ENCODE results near the gene IRF1.

IRF1 gene

DNA sequence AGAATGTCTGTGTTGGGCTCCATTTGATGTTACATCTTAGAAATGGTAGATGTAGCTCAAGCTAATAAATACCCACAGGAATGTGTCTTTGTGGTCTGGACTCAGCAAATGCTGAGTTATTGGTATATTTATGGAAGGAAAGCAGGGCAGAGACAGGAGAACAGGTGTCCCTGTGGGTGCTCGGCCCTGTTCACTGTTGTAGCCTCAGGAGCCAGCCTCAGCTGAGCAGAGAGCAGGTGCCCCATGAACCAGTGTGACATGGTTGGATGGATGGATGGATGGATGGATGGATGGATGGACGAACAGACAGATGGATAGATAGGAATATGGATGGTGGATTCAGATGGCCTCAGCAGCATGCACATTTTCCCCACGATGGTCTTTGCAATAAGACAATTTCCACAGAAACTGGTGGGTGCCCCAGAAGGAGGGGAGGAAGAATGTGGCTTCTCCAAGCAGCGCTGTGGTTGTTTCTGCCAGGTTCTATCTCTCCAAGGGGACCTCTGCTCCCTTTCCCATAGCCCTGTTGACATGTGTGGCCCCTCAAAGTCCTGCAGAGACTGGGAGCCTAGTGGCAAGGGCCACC, 8.2 kb upstream of the IRF1 start:
- no peak for DNase-seq (ENCODE audit: low spot score)
- TF ChIP-seq CTCF (IDR thresholded peaks at IDR 0.05; ENCODE audit: extremely low read depth, missing control alignments), result no peak

DNA sequence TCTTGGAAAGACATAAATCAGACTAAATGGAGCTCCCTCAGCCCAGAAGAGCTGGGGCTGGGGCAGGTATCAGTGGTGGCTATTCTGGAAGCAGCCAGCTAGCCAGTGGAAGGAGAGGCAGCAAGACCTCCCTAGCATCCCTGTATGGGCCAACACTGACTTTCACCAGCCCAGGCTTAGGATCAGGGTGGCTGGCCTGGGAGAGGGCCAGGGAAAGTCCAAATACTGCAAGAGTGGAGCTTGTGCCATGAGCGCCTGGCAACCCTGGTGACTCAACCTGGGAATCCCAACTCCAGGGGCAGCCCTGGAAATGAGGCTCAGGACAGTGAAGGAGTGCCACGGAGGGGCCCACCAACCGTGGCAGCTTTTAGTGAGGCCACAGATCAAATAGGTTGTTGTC, 7.6 kb upstream of the IRF1 start:
- TF ChIP-seq CTCF (IDR thresholded peaks at IDR 0.05; ENCODE audit: extremely low read depth, missing control alignments), result no peak
- no peak for DNase-seq (ENCODE audit: low spot score)

GRCh38 chr5:132497488-132497997, 7.0 kb upstream of the IRF1 start:
- no peak for DNase-seq (ENCODE audit: low spot score)
- no peak for TF ChIP-seq CTCF (IDR thresholded peaks at IDR 0.05; ENCODE audit: extremely low read depth, missing control alignments)

GRCh38 chr5:132496631-132497487, 6.3 kb upstream of the IRF1 start:
- peak; percentile 86 for DNase-seq (ENCODE audit: low spot score)
- TF ChIP-seq CTCF (IDR thresholded peaks at IDR 0.05; ENCODE audit: extremely low read depth, missing control alignments), result no peak

DNA sequence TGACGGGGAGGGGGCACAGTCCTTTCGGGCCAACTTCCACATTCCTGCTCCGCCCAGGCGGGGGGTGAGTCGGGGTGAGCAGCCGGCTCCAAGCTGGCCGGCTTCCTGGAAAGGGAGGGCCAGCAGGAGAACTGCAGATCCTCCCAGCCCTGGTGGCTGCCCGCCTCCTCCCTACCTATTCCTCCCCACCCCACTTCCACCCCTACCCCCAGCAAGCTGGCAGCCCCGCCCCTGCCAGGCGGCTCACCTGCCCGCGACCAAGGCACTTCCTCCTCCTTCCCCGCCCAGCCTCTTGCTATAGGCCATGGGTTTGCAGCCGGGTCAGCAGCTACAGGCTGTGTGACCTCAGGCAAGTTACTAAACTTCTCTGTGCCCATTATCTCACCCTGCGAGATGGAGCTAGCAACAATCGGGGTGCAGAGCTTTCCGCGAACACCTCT, 5.6 kb upstream of the IRF1 start:
- TF ChIP-seq CTCF (IDR thresholded peaks at IDR 0.05; ENCODE audit: extremely low read depth, missing control alignments), result no peak
- DNase-seq (ENCODE audit: low spot score), result peak; percentile 76

DNA sequence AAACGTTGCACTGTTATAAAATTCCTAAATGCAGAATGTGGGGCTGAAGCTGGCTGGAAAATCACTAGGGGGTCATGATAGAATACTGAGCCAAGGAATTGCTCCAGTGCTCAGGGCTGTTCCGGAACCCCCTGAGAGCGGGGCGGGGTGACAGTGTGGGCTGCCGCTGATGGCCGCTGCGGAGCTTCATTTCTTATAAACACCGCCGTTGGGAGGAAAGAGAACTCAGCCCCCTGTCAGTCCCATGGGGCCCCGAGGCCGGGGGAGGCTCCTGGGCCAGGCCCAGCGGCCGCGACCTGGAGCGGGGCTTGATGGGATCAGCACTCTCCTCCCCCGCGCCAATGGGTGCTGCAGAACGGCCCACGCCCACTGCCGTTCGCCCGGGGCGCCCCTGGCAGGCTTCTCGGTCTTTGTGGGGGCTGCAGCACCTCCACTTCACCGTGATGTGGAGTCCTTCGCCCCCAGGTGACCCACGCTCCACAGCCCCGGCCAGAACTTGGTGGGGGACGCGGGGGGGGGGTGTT, 5.2 kb upstream of the IRF1 start:
- peak; percentile 86 for DNase-seq (ENCODE audit: low spot score)
- no peak for TF ChIP-seq CTCF (IDR thresholded peaks at IDR 0.05; ENCODE audit: extremely low read depth, missing control alignments)

- no peak for DNase-seq (ENCODE audit: low spot score)
- TF ChIP-seq CTCF (IDR thresholded peaks at IDR 0.05; ENCODE audit: extremely low read depth, missing control alignments), result no peak
These were observed 3.2 kb upstream of the IRF1 start for GRCh38 chr5:132493821-132494220.

Data from GM20000 (cell line).